ENCODE measurements around the gene PSAT1. TPM values are rescaled to one million over a fixed set of nuclear protein-coding genes. Genes with fewer than 3 reads are reported as not detected.

The PSAT1 gene
- polyA plus RNA-seq, 3 donors: 0.05 to 4.7 (median 0.11) TPM

- peaks cover 5 to 7% of the 10 kb centered on the region in 2 donors for H3K4me1 ChIP-seq (ENCODE audit: control insufficient read depth in 1 of 2, insufficient read depth in 2 of 2, low read length in 2 of 2)
- Mint-ChIP-seq H3K36me3 (peaks cover 8 to 11% of the 10 kb centered on the region in 2 donors), H3K27me3 (ENCODE audit: low read depth in 3 of 3) (peaks cover 1 to 14% (median 11%) of the 10 kb centered on the region in 3 donors), H3K27ac (peak overlapping the region in 2 of 7 donors; percentile 59 to 74), H3K4me1 (peaks cover 20% of the 10 kb centered on the region), H3K4me3 (no peak overlapping the region), H3K9me3 (peaks cover 0 to 3% (median 0%) of the 10 kb centered on the region in 7 donors)
- no peaks in the 10 kb centered on the region for H4K20me1 ChIP-seq (ENCODE audit: insufficient read depth, low read length)
- H3K27ac ChIP-seq (ENCODE audit: low read depth in 1 of 2, low read length in 2 of 2): no peak overlapping the region
- intact Hi-C loops (cut with micrococcal nuclease): no loop called here
- no peak overlapping the region for H3K9ac ChIP-seq (ENCODE audit: insufficient read depth, low read length, poor library complexity, severe bottlenecking)
- H3K79me2 ChIP-seq (ENCODE audit: insufficient read depth, low read length): no peaks in the 10 kb centered on the region
- TF ChIP-seq CTCF (IDR thresholded peaks at IDR 0.05): no peak
- no peak overlapping the region for H2AFZ ChIP-seq (ENCODE audit: insufficient read depth, low read depth, low read length, poor library complexity, severe bottlenecking)
- no peaks in the 10 kb centered on the region for H3K36me3 ChIP-seq (replicated peaks in 1 of 2; ENCODE audit: control insufficient read depth in 1 of 2, insufficient read depth in 2 of 2, low read length in 2 of 2)
- H3K4me2 ChIP-seq (replicated peaks; ENCODE audit: extremely low read depth, low read length, poor library complexity, severe bottlenecking): no peak overlapping the region
- H3K4me3 ChIP-seq (replicated peaks in 1 of 3; ENCODE audit: low read depth in 2 of 3, low read length in 3 of 3): no peak overlapping the region
- H3K27me3 ChIP-seq (ENCODE audit: control insufficient read depth in 2 of 2, insufficient read depth in 2 of 2, low read length in 2 of 2): peaks cover 0 to 7% of the 10 kb centered on the region in 2 donors
- DNase-seq: no peak
- no peaks in the 10 kb centered on the region for H3K9me3 ChIP-seq (replicated peaks in 1 of 2; ENCODE audit: control insufficient read depth in 1 of 2, insufficient read depth in 1 of 2, low read length in 2 of 2)
- no CpG with 5 or more reads among the region's 1 CpG for WGBS (ENCODE audit: insufficient coverage)
These were observed 7.4 kb downstream of the PSAT1 start for GRCh38 chr9:78304357-78304756.

GRCh38 chr9:78306222-78307076, 9.5 kb downstream of the PSAT1 start:
- Histone ChIP-seq H2AFZ (ENCODE audit: insufficient read depth, low read depth, low read length, poor library complexity, severe bottlenecking) (no peak overlapping the region), H3K36me3 (replicated peaks in 1 of 2; ENCODE audit: control insufficient read depth in 1 of 2, insufficient read depth in 2 of 2, low read length in 2 of 2) (no peaks in the 10 kb centered on the region), H3K27me3 (ENCODE audit: control insufficient read depth in 2 of 2, insufficient read depth in 2 of 2, low read length in 2 of 2) (no peaks in the 10 kb centered on the region), H3K4me3 (replicated peaks in 1 of 3; ENCODE audit: low read depth in 2 of 3, low read length in 3 of 3) (no peak overlapping the region), H3K4me1 (ENCODE audit: control insufficient read depth in 1 of 2, insufficient read depth in 2 of 2, low read length in 2 of 2) (peaks cover 5 to 7% of the 10 kb centered on the region in 2 donors), H3K9me3 (replicated peaks in 1 of 2; ENCODE audit: control insufficient read depth in 1 of 2, insufficient read depth in 1 of 2, low read length in 2 of 2) (no peaks in the 10 kb centered on the region), H3K27ac (ENCODE audit: low read depth in 1 of 2, low read length in 2 of 2) (no peak overlapping the region), H4K20me1 (ENCODE audit: insufficient read depth, low read length) (no peaks in the 10 kb centered on the region), H3K79me2 (ENCODE audit: insufficient read depth, low read length) (no peaks in the 10 kb centered on the region), H3K4me2 (replicated peaks; ENCODE audit: extremely low read depth, low read length, poor library complexity, severe bottlenecking) (no peak overlapping the region), H3K9ac (ENCODE audit: insufficient read depth, low read length, poor library complexity, severe bottlenecking) (no peak overlapping the region)
- intact Hi-C loops (cut with micrococcal nuclease): no loop called here
- TF ChIP-seq CTCF (IDR thresholded peaks at IDR 0.05): no peak
- Mint-ChIP-seq H3K4me1 (peaks cover 24% of the 10 kb centered on the region), H3K27ac (no peak overlapping the region), H3K9me3 (peaks cover 0 to 3% (median 0%) of the 10 kb centered on the region in 7 donors), H3K36me3 (peaks cover 5 to 12% of the 10 kb centered on the region in 2 donors), H3K4me3 (no peak overlapping the region), H3K27me3 (ENCODE audit: low read depth in 3 of 3) (peaks cover 0 to 3% (median 0%) of the 10 kb centered on the region in 3 donors)
- WGBS (ENCODE audit: insufficient coverage): 81% methylated on average over 7 of the region's 16 CpGs
- DNase-seq: no peak

All from CD14-positive monocyte (primary cell).